NT2/D1 (cell line): Measurements from ENCODE around the gene GRK2.

Experiments
- DNase-seq: peaks from one replicate; pipeline ENCODE4 v3.0.0-alpha.2; 2011; ENCODE audit warnings: low read depth, low spot score
- H3K27me3 ChIP-seq: 2 replicates; pipeline ENCODE4 v1.6.0; 2011; ENCODE audit warnings: mild to moderate bottlenecking; ENCODE audit not compliant: insufficient read length, insufficient read depth
- H3K36me3 ChIP-seq: 2 replicates; pipeline ENCODE4 v1.6.1; 2011; ENCODE audit warnings: mild to moderate bottlenecking, low read length, mixed read lengths; ENCODE audit not compliant: insufficient read depth, insufficient read length
- H3K4me1 ChIP-seq: 2 replicates; pipeline ENCODE4 v1.5.1; 2011; ENCODE audit not compliant: insufficient read depth, insufficient read length
- H3K4me3 ChIP-seq: 2 replicates; pipeline ENCODE4 v1.5.1; 2011; ENCODE audit warnings: low read depth; ENCODE audit not compliant: insufficient read length
- H3K9ac ChIP-seq: 2 replicates; pipeline ENCODE4 v1.6.0; 2011; ENCODE audit warnings: low read depth; ENCODE audit not compliant: insufficient read length
- H3K9me3 ChIP-seq: 2 replicates; pipeline ENCODE4 v1.5.1; 2011; ENCODE audit warnings: mild to moderate bottlenecking, low read length; ENCODE audit not compliant: insufficient read depth
- SUZ12 ChIP-seq: IDR thresholded peaks from 2 replicates; pipeline ENCODE4 v1.6.1; 2011; ENCODE audit not compliant: insufficient read length, insufficient read depth; ENCODE audit errors: extremely low read depth
- YY1 ChIP-seq: IDR thresholded peaks from 2 replicates; pipeline ENCODE4 v1.6.1; 2011; ENCODE audit not compliant: insufficient read length, insufficient read depth
- ZNF274 ChIP-seq: IDR thresholded peaks from 2 replicates; pipeline ENCODE4 v1.6.1; 2011; ENCODE audit warnings: mild to moderate bottlenecking, low read depth, low read length

GRK2 gene

DNA sequence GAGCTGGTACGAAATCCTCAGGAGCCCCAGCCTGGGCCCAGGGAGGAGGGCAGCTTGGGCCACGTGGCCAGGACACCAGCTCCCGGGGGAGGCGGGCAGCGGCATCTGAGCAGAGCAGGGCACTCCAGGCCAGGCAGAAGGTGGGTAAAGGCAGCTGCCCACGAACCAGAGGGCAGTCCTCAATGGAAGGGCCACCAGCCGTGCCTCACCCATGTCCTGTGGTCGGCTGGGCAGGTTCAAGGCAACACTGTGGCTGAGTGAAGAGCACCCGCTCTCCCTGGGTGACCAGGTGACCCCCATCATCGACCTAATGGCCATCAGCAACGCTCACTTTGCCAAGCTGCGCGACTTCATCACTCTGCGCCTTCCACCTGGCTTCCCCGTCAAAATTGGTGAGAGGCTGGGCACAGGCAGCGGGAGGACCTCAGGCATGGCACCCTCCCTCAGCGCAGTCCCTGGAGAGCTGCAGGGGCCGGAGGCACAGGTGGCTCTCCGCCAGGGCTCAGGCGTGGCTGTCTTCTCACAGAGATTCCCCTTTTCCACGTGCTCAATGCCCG lies 34.6 kb downstream of the GRK2 start:
- Histone ChIP-seq H3K9ac (peak overlapping the region; percentile 79), H3K27me3 (no peaks in the 10 kb centered on the region), H3K4me3 (no peak overlapping the region), H3K4me1 (peaks cover 26% of the 10 kb centered on the region), H3K36me3 (peaks cover 48% of the 10 kb centered on the region), H3K9me3 (peaks cover 10% of the 10 kb centered on the region)
- no peak for DNase-seq
- TF ChIP-seq SUZ12 (no peak), ZNF274 (no peak), YY1 (no peak)

DNA sequence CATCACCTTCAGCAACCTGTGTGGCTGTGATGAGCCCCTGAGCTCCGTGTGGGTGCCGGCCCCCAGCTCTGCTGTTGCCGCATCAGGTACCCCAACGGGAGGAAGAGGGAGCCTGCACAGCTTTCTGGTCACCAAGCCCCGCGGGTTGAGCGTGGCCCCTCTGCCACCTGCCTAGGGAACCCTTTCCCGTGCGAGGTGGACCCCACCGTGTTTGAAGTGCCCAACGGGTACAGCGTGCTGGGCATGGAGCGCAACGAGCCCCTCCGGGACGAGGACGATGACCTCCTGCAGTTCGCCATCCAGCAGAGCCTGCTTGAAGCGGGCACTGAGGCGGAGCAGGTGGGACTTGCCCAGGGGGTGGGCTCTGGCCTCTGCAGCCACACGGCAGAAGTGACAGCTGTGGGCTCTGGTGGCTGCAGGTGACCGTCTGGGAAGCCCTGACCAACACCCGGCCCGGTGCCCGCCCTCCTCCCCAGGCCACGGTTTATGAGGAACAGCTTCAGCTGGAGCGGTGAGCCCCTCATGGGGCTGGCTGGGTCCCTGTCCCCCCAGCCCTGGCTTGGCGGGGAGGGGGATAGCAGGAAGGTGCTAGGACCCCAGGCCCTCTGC lies 35.1 kb downstream of the GRK2 start:
- Histone ChIP-seq H3K9me3 (peaks cover 4% of the 10 kb centered on the region), H3K27me3 (no peaks in the 10 kb centered on the region), H3K36me3 (peaks cover 47% of the 10 kb centered on the region), H3K9ac (peak overlapping the region; percentile 79), H3K4me3 (peak overlapping the region; percentile 95), H3K4me1 (peaks cover 26% of the 10 kb centered on the region)
- no peak for TF ChIP-seq ZNF274
- TF ChIP-seq SUZ12, result no peak
- no peak for TF ChIP-seq YY1
- no peak for DNase-seq

- peak overlapping the region; percentile 79 for H3K9ac ChIP-seq
- H3K4me3 ChIP-seq, result peak overlapping the region; percentile 95
- peaks cover 48% of the 10 kb centered on the region for H3K36me3 ChIP-seq
- H3K4me1 ChIP-seq, result peaks cover 27% of the 10 kb centered on the region
- TF ChIP-seq SUZ12 (no peak), YY1 (no peak), ZNF274 (no peak)
- H3K27me3 ChIP-seq, result no peaks in the 10 kb centered on the region
- H3K9me3 ChIP-seq, result no peaks in the 10 kb centered on the region
- DNase-seq, result peak; percentile 61
These were observed 35.8 kb downstream of the GRK2 start for GRCh38 chr11:67301951-67302516.

DNA sequence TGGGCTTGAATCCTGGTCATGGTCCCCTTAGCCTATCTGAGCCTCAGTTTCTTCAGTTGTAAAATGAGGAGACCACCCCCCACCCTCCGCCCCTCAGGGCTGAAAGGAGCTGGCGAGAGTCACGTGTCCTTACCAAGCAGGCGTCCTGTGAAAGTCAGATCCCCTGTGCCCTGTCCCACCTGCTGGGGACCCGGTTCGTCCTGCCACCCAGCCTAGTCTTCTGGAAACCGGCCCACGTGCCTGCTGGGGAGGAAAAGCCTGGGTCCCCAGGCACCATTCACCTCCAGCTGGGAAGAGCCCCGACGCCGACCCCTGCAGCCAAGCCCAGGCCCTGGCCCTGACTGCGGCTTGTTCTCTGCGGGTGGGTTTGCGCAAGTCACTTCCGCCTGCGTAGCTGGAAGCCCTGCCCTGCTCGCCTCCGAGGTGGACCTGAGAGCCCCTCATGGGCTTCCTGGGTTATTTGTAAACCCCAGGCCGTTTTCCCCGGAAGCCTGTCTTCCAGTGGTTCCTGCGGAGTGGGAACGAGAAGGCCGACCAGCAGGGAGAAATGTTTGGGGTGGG lies 36.4 kb downstream of the GRK2 start:
- peak overlapping the region; percentile 79 for H3K9ac ChIP-seq

DNA sequence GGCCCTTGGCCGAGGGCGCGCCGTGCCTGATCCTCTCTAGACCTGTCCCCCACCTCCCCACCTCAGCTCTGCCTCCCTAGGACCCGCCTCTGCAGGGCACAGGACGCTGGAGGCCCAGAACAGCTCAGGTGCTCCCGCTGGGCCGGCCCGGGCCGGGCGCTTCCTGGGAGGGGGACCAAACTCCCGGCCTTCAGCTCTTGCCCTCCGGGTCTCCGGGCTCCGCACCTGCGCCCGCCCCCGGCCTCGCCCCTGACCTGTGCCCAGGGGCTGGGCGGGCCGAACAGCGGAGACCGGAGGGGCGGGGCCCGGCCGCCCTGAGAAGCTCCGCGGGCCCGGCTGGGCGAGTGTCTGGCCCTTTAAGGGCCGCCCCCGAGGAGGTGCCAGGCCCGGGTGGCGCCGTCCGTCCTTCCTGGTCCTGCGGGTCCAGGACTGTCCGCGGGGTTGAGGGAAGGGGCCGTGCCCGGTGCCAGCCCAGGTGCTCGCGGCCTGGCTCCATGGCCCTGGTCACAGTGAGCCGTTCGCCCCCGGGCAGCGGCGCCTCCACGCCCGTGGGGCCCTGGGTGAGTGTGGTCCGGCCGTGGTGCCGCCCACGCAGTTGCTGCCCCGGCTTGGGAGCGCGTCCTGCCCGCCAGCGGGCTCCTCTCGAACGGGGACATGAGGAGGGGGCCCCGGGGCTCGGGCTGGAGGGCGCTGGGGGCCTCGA lies 37.0 kb downstream of the GRK2 start, which contains the start of gene SSH3:
TSS of gene SSH3 (plus strand) at position 399 of the 703 bp plus-strand sequence. CDS start at position 495, 96 bp downstream.
- Histone ChIP-seq H3K9me3 (no peaks in the 10 kb centered on the region), H3K4me1 (peaks cover 34% of the 10 kb centered on the region), H3K36me3 (peaks cover 57% of the 10 kb centered on the region), H3K4me3 (peak within 1 kb of the TSS; percentile 95), H3K27me3 (no peaks in the 10 kb centered on the region), H3K9ac (peak within 1 kb of the TSS; percentile 96)
- DNase-seq, result peak; percentile 62
- no peak for TF ChIP-seq SUZ12
- no peak for TF ChIP-seq ZNF274

More for the DNA sequence above, 36.4 kb downstream of the GRK2 start:
- no peaks in the 10 kb centered on the region for H3K9me3 ChIP-seq
- DNase-seq, result no peak
- peaks cover 54% of the 10 kb centered on the region for H3K36me3 ChIP-seq
- H3K27me3 ChIP-seq, result no peaks in the 10 kb centered on the region
- TF ChIP-seq SUZ12, result no peak
- no peak for TF ChIP-seq ZNF274
- TF ChIP-seq YY1, result no peak
- H3K4me1 ChIP-seq, result peaks cover 31% of the 10 kb centered on the region
- peak overlapping the region; percentile 95 for H3K4me3 ChIP-seq

DNA sequence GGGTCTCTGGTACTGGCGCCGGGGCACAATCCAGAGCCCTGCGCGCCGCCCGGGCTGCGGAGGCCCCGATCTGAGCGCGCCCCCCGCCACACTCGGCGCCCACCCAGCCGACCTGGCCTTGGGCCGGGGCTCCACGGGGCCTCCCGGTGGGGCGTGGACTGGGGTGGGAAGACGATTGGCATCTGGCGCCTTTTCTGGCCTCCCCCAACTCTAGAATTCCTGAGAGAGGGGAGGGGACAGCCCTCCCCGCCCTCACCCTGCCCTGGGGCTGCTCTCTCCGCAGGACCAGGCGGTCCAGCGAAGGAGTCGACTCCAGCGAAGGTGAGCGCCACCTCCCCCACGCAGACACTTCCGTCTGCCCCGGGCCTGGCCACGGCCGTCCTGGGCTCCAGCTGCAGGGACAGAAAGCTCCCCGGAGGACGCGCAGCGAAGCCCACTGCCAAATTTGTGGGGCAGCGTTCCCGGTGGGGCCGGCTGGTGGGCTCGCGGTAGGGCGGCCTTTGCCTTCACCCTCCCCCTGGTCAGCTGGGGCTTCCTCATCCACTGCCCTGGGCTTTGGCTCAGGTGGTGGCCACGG lies 37.6 kb downstream of the GRK2 start:
- H3K4me1 ChIP-seq, result peaks cover 37% of the 10 kb centered on the region
- H3K27me3 ChIP-seq, result no peaks in the 10 kb centered on the region
- no peaks in the 10 kb centered on the region for H3K9me3 ChIP-seq
- no peak for DNase-seq
- H3K36me3 ChIP-seq, result peaks cover 57% of the 10 kb centered on the region
- peak overlapping the region; percentile 96 for H3K9ac ChIP-seq
- TF ChIP-seq ZNF274, result no peak
- no peak for TF ChIP-seq SUZ12
- no peak for TF ChIP-seq YY1
- H3K4me3 ChIP-seq, result peak overlapping the region; percentile 95
